Neural crest cell (in vitro differentiated cells): ENCODE results near the gene MRPL43. TPM values are rescaled to one million over a fixed set of nuclear protein-coding genes. Genes with fewer than 3 reads are reported as not detected.

ENCODE experiments used
- DNase-seq: peaks from one replicate; pipeline ENCODE4 v3.0.0; 2021; ENCODE audit warnings: low read depth, mixed read lengths, low spot score
- H3K27ac Mint-ChIP-seq: one replicate; pipeline ENCODE4 v1.8.0; 2021; ENCODE audit warnings: mild to moderate bottlenecking, mixed read lengths; ENCODE audit not compliant: unreplicated experiment
- H3K27me3 Mint-ChIP-seq: 2 replicates; pipeline ENCODE4 v1.8.0; 2021; ENCODE audit warnings: low read depth, mild to moderate bottlenecking, mixed read lengths
- H3K36me3 Mint-ChIP-seq: 2 replicates; pipeline ENCODE4 v1.8.0; 2021; ENCODE audit warnings: low read depth, mild to moderate bottlenecking, mixed read lengths
- H3K4me1 Mint-ChIP-seq: 2 replicates; pipeline ENCODE4 v1.8.0; 2021; ENCODE audit warnings: mixed read lengths
- H3K4me3 Mint-ChIP-seq: one replicate; pipeline ENCODE4 v1.8.0; 2021; ENCODE audit warnings: mild to moderate bottlenecking, mixed read lengths
- H3K9me3 Mint-ChIP-seq: 2 replicates; pipeline ENCODE4 v1.8.0; 2021; ENCODE audit warnings: mixed read lengths
- total RNA-seq: library from RNA; stranded (reverse); gene quantifications from 2 replicates; pipeline ENCODE4 v1.2.1, GENCODE V29; 2021
- TF ChIP-seq, protein P1 (sequence below): fragments of 200-600 bp; sonication (generic); conservative IDR thresholded peaks from 2 replicates; pipeline ENCODE4 v1.5.0; 2021; ENCODE audit warnings: antibody characterized with exemption, mild to moderate bottlenecking

MRPL43 gene
- total RNA-seq, 1 donor from 2014 or later = 64.0 TPM

GRCh38 chr10:101029520-101030295 lies 42.4 kb upstream of the MRPL43 start:
- Mint-ChIP-seq H3K4me1 (peaks cover 21% of the 10 kb centered on the region), H3K27ac (no peak overlapping the region), H3K27me3 (peaks cover 69% of the 10 kb centered on the region), H3K9me3 (no peaks in the 10 kb centered on the region), H3K36me3 (no peaks in the 10 kb centered on the region), H3K4me3 (no peak overlapping the region)
- TF ChIP-seq, protein P1, sequence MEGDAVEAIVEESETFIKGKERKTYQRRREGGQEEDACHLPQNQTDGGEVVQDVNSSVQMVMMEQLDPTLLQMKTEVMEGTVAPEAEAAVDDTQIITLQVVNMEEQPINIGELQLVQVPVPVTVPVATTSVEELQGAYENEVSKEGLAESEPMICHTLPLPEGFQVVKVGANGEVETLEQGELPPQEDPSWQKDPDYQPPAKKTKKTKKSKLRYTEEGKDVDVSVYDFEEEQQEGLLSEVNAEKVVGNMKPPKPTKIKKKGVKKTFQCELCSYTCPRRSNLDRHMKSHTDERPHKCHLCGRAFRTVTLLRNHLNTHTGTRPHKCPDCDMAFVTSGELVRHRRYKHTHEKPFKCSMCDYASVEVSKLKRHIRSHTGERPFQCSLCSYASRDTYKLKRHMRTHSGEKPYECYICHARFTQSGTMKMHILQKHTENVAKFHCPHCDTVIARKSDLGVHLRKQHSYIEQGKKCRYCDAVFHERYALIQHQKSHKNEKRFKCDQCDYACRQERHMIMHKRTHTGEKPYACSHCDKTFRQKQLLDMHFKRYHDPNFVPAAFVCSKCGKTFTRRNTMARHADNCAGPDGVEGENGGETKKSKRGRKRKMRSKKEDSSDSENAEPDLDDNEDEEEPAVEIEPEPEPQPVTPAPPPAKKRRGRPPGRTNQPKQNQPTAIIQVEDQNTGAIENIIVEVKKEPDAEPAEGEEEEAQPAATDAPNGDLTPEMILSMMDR = no peak
- no peak for DNase-seq

- H3K27me3 Mint-ChIP-seq = peaks cover 59% of the 10 kb centered on the region
- H3K9me3 Mint-ChIP-seq = no peaks in the 10 kb centered on the region
- no peaks in the 10 kb centered on the region for H3K36me3 Mint-ChIP-seq
- no peak for DNase-seq
- TF ChIP-seq, protein P1 = no peak
- no peak overlapping the region for H3K27ac Mint-ChIP-seq
- H3K4me3 Mint-ChIP-seq = no peak overlapping the region
- peaks cover 21% of the 10 kb centered on the region for H3K4me1 Mint-ChIP-seq
Measured at GRCh38 chr10:101028446-101029337, 41.4 kb upstream of the MRPL43 start.

- no peak overlapping the region for H3K27ac Mint-ChIP-seq
Measured at GRCh38 chr10:101027106-101027720, 39.9 kb upstream of the MRPL43 start.

DNA sequence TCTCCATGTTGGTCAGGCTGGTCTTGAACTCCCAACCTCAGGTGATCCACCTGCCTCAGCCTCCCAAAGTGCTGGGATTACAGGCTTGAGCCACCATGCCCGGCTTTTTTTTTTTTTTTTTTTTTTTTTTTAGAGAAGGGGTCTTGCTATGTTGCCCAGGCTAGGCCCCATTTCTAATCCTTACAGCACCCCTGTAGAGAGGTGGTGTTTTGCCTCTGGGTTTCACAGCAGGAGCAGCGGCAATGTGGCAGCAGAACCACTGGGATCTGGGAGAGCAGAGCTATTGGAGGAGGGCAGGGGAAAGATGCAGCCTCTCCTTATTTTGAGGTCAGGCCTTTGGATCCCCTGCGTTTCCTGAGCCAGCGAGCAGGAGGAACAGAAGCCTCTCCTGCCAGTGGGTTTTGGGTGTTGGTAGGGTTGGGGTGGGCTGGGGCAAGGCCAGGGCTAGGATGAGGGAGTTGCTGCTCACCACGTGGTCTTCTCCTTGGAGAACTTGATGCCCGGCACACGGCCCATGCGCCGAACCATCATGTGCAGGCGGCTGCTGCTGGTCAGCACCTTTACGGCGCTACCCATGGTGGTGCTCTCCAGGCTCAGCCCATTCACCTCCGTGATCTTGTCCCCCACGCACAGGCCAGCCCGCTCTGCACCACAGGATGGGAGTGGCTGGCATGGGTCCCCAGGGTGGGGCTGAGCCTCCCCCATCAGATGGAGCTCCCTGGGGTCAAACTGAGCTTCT lies 35.8 kb upstream of the MRPL43 start:
- DNase-seq = no peak
- no peak overlapping the region for H3K27ac Mint-ChIP-seq
- H3K4me3 Mint-ChIP-seq = no peak overlapping the region
- H3K9me3 Mint-ChIP-seq = no peaks in the 10 kb centered on the region
- TF ChIP-seq, protein P1 = no peak
- H3K4me1 Mint-ChIP-seq = peaks cover 3% of the 10 kb centered on the region
- H3K27me3 Mint-ChIP-seq = peaks cover 40% of the 10 kb centered on the region
- H3K36me3 Mint-ChIP-seq = no peaks in the 10 kb centered on the region

More at GRCh38 chr10:101027106-101027720, 39.9 kb upstream of the MRPL43 start:
- peaks cover 44% of the 10 kb centered on the region for H3K27me3 Mint-ChIP-seq
- H3K9me3 Mint-ChIP-seq = no peaks in the 10 kb centered on the region
- H3K4me3 Mint-ChIP-seq = no peak overlapping the region
- peaks cover 14% of the 10 kb centered on the region for H3K4me1 Mint-ChIP-seq
- H3K36me3 Mint-ChIP-seq = no peaks in the 10 kb centered on the region
- TF ChIP-seq, protein P1 = no peak
- DNase-seq = no peak
